HG03095 (cell line): Measurements from ENCODE around the gene RAB3C.
"Not testable (repeated sequence)": the region's sequence is repeated elsewhere in the genome, so short reads cannot be mapped to it uniquely, and the experiment has no call there.

Source experiments
- ATAC-seq: cut with Tn5 transposase; IDR thresholded peaks from one replicate; pipeline ENCODE4 v1.9.1; 2021; ENCODE audit warnings: moderate library complexity; ENCODE audit not compliant: unreplicated experiment

RAB3C gene, protein sequence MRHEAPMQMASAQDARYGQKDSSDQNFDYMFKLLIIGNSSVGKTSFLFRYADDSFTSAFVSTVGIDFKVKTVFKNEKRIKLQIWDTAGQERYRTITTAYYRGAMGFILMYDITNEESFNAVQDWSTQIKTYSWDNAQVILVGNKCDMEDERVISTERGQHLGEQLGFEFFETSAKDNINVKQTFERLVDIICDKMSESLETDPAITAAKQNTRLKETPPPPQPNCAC

GRCh38 chr5:58582803-58583491 is at the start of gene RAB3C:
Gene RAB3C, plus strand, starts transcription at chr5:58583075. Its CDS starts 134 bp downstream, at chr5:58583209.
- ATAC-seq = peak; percentile 100

GRCh38 chr5:58541935-58542334 is 40.9 kb upstream of the RAB3C start:
- not testable (repeated sequence) for ATAC-seq

- no peak for ATAC-seq
These were observed 40.2 kb upstream of the RAB3C start for GRCh38 chr5:58542709-58543108.

DNA sequence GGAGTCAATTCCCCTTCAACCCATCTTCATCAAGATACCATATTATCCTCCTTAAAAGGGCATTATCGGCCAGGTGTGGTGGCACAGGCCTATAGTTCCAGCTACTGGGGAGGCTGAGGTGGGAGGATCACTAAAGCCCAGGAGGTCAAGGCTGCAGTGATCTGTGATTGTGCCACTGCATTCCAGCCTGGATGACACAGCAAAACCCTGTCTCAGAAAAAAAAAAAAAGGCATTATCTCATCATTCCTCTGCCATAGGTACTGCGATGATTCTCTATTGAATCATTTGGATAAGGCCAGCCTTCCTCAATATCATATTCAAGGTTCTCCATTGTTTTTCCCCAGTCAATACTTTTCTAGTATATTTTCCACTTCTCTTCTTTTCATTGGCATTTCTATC is 39.2 kb upstream of the RAB3C start:
- ATAC-seq = no peak

DNA sequence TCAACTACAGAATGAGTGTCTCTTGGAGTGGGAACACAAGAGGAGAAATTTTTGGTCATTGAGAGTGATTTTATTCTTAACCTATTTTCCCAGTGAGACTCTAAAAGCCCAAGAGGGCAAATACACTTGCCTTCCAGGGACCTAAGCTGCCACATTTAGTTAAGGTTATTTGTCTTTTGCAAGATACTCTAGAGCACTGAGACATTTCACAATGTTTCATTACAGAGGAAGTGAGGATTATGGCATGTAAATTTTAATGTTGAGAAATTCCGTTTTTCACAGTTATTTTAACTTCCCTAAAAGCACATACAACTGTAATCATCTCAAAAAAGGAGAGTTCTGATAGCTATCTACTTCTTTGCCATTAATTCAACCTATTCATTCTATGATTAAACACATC is 38.7 kb upstream of the RAB3C start:
- no peak for ATAC-seq

DNA sequence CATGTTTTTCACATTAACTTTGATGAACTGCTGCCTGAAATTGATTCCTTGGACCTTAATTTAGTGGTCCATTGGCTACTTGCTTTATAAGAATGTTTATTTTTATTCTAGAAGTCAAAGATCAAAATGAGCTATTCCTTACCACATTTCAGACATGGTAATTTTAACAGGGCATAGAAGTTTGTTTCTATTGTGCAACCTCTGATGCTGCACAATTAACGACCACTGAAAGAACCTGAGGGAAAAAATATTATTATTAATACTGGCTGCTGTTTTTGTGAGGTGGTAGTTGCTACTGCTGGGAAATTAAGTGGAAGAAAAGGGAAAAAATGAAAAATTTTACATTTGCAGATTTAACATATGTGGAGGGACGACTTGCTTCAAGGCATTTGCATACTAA is 37.9 kb upstream of the RAB3C start:
- no peak for ATAC-seq

DNA sequence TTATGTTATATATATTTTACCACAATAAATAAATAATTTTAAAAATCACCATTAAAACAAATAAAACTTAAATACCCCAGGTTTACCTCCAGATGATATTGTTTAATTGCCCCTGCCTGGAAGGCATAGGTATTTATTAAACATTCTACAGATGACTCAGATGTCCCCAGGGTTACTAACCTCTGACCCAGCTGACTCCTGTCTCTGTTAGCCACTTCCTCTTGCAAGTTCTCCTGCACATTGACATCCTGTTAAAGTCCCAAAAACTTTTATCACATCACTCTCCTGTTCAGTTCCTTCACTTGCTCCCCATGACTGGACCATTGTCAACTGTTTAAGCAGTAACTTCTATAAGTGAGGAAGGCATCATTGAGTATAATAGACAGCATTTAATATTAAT is 37.0 kb upstream of the RAB3C start:
- ATAC-seq = peak; percentile 90

GRCh38 chr5:58548068-58548467 is 34.8 kb upstream of the RAB3C start:
- no peak for ATAC-seq

DNA sequence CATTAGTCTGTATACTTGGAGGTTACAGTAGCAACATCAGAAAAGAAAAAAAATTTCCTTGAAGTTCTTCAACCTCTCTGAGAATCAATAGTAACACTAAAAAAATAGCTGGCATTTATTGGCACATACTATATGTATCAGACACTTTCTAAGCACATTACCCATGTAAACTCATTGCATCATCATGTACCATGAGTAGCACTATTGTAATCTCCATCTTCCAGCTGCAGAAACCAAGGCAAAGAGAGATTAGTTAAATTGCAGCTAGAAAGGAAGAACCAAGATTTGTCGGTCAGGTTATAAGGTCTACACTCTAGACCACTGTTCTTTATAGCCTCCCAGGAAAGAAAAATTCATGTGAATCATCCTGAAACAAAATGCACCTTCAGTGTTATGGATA is 31.4 kb upstream of the RAB3C start:
- ATAC-seq = no peak

DNA sequence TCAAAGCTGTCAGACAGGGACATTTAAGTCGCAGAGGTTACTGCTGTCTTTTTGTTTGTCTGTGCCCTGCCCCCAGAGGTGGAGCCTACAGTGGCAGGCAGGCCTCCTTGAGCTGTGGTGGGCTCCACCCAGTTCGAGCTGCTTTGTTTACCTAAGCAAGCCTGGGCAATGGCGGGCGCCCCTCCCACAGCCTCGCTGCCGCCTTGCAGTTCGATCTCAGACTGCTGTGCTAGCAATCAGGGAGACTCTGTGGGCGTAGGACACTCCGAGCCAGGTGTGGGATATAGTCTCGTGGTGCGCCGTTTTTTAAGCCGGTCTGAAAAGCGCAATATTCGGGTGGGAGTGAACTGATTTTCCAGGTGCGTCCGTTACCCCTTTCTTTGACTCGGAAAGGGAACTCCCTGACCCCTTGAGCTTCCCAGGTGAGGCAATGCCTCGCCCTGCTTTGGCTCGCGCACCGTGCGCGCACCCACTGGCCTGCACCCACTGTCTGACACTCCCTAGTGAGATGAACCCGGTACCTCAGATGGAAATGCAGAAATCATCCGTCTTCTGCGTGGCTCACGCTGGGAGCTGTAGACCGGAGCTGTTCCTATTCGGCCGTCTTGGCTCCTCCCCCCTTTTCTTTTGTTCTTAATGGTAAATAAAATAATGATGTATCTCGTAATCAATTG is 25.1 kb upstream of the RAB3C start:
- ATAC-seq = not testable (repeated sequence)

- not testable (repeated sequence) for ATAC-seq
These were observed 19.7 kb upstream of the RAB3C start for GRCh38 chr5:58563016-58563700.

DNA sequence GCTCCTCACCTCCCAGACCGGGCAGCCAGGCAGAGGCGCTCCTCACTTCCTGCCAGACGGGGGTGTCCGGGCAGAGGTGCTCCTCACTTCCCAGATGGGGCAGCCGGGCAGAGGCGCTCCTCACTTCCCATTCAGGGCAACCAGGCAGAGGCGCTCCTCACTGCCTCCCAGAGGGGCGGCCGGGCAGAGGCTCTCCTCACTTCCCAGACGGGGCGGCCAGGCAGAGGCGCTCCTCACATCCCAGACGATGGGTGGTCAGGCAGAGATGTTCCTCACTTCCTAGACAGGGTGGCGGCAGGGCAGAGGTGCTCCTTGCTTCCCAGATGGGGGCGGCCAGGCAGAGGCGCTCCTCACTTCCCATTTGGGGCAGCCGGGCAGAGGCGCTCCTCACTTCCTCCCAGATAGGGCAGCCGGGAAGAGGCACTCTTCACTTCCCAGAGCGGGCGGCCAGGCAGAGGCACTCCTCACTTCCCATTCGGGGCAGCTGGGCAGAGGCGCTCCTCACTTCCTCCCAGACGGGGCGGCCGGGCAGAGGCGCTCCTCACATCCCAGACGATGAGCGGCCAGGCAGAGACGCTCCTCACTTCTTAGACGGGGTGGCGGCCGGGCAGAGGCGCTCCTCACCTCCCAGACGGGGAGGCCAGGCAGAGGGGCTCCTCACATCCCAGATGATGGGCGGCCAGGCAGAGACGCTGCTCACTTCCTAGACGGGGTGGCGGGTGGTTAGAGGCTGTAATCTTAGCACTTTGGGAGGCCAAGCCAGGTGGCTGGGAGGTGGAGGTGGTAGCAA is 18.6 kb upstream of the RAB3C start:
- ATAC-seq = not testable (repeated sequence)

DNA sequence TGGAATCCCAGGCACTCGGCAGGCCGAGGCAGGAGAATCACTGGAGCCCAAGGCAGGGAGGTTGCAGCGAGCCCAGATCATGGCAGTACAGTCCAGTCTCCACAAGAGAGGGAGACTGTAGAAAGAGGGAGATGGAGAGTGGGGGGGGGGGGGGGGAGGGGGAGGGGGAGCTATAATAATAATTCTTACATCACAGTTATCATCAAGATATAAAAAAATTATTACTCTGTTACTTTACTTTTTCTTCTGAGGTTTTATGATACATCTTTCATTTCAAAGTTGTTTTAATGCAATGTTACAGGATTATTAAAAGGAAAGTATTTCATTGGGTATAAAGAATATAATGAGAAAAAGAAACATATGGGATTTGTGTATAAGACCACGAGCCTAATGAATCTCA is 17.8 kb upstream of the RAB3C start:
- no peak for ATAC-seq

DNA sequence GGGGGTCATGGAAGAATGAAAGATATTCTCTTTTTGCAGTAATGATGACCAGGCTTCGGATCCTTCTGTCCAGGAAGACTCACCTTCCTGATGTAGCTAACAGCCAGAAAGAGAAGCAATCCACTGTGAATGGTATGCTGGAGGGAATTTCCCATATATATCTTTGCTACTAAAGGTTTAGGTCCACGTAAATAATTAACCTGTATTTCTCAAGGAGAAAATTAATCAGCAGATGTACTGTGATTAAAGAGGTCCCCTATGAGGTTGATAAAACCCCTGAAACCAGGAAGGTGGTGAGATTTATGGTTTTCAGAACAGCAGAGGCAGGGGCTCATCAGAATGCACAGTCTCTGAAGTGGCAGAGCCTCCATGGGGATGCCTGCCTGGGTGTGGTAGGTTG is 11.4 kb upstream of the RAB3C start:
- ATAC-seq = no peak

- not testable (repeated sequence) for ATAC-seq
These were observed 9.9 kb upstream of the RAB3C start for GRCh38 chr5:58572973-58573372.

DNA sequence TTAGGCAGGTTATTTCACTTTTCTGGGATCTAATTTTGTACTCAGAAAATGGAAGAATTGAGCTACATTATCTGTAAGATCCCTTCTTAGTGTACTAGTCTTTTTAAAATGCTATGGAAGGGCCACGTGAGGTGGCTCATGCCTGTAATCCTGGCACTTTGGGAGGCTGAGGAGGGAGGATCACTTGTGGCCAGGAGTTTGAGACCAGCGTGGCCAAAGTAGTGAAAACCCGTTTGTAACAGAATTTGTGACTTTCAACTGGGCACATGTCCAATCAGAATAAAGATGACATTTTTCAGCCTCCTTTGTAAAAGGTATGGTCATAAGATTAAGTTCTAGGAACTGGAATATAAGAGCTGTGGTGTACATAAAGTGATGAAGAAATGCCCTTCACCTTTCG is 3.1 kb upstream of the RAB3C start:
- ATAC-seq = no peak

GRCh38 chr5:58582019-58582802 is 664 bp upstream of the RAB3C start:
- peak; percentile 21 for ATAC-seq

GRCh38 chr5:58595952-58596351 is 13.1 kb downstream of the RAB3C start:
- no peak for ATAC-seq

- ATAC-seq = no peak
These were observed 15.6 kb downstream of the RAB3C start for GRCh38 chr5:58598440-58598839.

DNA sequence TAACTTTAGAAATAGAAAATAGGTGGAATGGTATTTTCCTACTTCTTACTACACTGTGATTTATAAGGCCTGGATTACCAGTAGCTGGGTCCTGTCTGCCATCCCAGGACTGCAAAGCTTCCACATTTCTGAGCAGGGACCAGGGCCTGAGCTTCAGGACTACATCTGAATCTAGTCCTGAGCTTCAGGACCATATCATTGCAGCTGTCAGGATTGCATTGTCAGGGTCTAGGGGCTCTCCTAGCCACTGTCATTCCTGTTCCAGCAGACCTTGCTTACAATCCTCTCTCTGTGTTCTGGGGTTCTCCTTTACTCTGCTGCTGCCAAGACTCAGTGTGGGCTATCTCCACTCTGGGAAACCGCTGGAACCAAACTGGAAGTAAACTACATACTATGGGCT is 16.3 kb downstream of the RAB3C start:
- ATAC-seq = no peak
